HAP-1 (cell line): ENCODE results near the gene HIP1.
"Not testable (repeated sequence)": the region's sequence is repeated elsewhere in the genome, so short reads cannot be mapped to it uniquely, and the experiment has no call there.

Source experiments
- DNase-seq, 2 experiments: peaks; one replicate each; pipeline ENCODE4 v3.0.0-alpha.2; 2016 to 2020; ENCODE audit warnings: low spot score in 2 of 2
- H3K27me3 ChIP-seq: fragments of 250-450 bp; sonication (Bioruptor Pico); 2 replicates; pipeline ENCODE4 v1.5.1; 2020; ENCODE audit warnings: low read depth, mild to moderate bottlenecking, moderate library complexity
- H3K36me3 ChIP-seq: fragments of 250-450 bp; sonication (Bioruptor Pico); replicated peaks from 2 replicates; pipeline ENCODE4 v1.5.1; 2020; ENCODE audit warnings: mild to moderate bottlenecking
- H3K4me1 ChIP-seq: fragments of 250-450 bp; sonication (Bioruptor Pico); 2 replicates; pipeline ENCODE4 v1.5.1; 2020; ENCODE audit warnings: mild to moderate bottlenecking
- H3K4me3 ChIP-seq: fragments of 250-450 bp; sonication (Bioruptor Pico); 2 replicates; pipeline ENCODE4 v1.5.1; 2020; ENCODE audit warnings: mild to moderate bottlenecking, moderate library complexity
- H3K9me3 ChIP-seq: fragments of 250-450 bp; sonication (Bioruptor Pico); 2 replicates; pipeline ENCODE4 v1.5.1; 2020; ENCODE audit warnings: mild to moderate bottlenecking, moderate library complexity
- in situ Hi-C: fragments of 300-500 bp; cut with MboI; formaldehyde crosslinking; loops from 3 replicates; pipeline ENCODE4 v1.14.3; 2020; ENCODE audit warnings: low sequenced_read_pairs, inconsistent platforms, mixed read lengths

Gene HIP1

DNA sequence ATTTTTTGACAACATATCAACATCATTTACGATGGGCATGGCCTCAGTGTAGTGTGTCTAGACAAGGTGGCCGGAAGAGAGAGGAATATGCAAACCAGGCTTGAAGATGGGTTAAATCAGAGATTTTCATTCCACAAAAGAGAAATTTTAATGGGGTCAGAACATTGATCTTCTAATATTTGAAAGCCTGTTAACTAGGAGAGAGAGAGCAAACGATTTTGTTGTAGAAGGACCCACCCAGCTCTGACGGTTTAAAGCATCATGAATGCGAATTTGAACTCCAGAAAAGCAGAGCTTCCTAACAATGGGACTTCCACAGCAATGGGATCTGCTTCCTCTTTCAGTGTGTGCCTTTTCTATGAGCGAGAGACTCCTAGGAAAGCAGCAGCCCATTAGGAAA is 246.7 kb downstream of the HIP1 start, which contains the start of gene SPDYE5:
TSS of gene SPDYE5 (plus strand) at position 301 of the 400 bp plus-strand sequence. CDS start 1,728 bp downstream, outside the sequence.
- DNase-seq, in situ Hi-C loops, H3K4me1 ChIP-seq, H3K27me3 ChIP-seq, H3K9me3 ChIP-seq, H3K36me3 ChIP-seq, H3K4me3 ChIP-seq: not testable (repeated sequence)

DNA sequence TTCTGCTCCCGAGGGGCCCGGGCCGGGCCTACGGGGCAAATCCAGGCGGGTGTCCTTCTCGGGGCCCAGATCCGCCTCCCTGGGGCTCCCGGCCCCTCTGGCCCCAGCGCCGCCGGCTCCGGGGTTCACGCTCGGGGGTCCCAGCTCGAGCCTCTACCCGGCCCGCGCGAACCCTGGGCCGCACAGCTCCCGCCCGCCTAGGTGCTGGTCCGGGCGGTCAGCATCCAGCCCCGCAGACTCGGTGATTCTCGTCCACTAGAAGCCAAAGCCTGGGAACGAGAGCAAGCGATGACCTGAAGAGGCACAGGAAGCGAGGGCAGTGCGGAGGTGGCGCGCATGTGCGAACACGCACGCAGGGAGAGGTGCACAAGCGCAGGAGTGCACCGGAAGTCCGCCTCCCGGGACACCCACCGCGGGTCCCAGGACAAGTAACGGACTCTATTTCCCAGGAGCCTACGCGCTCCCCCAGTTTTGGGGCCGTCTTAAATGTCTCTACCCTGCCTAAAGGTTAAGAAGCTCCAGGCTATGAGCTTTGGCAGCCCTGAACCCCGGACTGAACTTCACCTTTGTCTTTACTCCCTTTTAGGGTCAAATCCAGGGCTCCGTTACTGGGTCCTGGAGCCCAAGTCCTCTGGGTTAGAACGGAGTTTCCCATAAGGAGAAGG is 252.6 kb downstream of the HIP1 start, which contains the start of gene POM121C:
TSS of gene POM121C (minus strand) at position 321 of the 665 bp plus-strand sequence. CDS start 44,803 bp downstream, outside the sequence.
- H3K4me1 ChIP-seq, in situ Hi-C loops, H3K9me3 ChIP-seq, H3K27me3 ChIP-seq, H3K36me3 ChIP-seq: not testable (repeated sequence)
- DNase-seq, result peak; percentile 84 to 94
- peak within 1 kb of the TSS; percentile 67 for H3K4me3 ChIP-seq

DNA sequence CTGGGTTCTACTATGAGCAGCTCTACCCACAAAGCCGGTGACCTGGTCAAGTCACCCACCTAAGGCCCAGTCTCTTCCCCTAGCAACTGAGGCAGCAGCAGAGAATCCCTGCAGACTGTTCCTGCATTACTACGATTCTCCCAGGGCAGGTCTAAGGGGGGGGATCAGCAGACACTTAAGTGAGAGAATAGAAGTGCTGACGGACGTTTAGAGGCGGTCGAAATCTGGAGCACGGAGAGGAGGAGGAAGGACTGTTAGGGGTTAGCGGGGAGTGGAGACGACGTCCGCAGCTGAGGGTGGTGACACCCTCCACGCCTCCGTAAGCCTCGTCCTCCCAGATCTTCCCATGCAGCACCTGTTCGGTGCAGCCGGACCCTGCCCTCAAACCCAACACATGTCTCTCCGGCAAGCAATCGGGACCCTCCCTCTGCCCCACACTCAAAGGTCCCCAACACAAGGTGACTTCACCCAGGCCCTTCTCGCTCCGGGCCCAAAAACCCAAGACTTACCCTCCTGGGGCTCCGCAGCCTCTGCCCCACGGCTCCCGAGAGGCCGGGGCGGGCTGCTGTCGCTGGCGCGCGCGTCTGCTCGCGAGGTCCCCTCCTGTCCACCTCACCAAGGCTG is 253.3 kb downstream of the HIP1 start:
- DNase-seq, result peak in 1 of 2 experiments; percentile 16
- H3K36me3 ChIP-seq, H3K9me3 ChIP-seq, H3K27me3 ChIP-seq, in situ Hi-C loops, H3K4me1 ChIP-seq: not testable (repeated sequence)
- peak overlapping the region; percentile 67 for H3K4me3 ChIP-seq
